ENCODE measurements around the gene ITK.

The ITK gene

DNA sequence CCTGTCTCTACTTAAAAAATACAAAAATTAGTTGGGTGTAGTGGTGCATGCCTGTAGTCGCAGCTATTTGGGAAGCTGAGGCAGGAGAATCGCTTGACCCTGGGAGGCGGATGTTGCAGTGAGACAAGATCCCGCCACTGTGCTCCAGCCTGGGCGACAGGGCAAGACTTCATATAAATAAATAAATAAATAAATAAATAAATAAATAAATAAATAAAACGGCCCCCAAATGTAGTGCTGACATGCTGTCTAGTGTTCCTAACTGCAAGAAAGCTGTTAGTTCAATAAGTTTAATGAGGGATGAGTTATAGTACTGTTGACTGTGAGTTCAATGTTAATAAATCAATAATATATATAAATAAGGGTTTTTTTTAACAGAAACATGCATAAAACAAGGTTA, 77.8 kb downstream of the ITK start:
- TF ChIP-seq, protein P1, sequence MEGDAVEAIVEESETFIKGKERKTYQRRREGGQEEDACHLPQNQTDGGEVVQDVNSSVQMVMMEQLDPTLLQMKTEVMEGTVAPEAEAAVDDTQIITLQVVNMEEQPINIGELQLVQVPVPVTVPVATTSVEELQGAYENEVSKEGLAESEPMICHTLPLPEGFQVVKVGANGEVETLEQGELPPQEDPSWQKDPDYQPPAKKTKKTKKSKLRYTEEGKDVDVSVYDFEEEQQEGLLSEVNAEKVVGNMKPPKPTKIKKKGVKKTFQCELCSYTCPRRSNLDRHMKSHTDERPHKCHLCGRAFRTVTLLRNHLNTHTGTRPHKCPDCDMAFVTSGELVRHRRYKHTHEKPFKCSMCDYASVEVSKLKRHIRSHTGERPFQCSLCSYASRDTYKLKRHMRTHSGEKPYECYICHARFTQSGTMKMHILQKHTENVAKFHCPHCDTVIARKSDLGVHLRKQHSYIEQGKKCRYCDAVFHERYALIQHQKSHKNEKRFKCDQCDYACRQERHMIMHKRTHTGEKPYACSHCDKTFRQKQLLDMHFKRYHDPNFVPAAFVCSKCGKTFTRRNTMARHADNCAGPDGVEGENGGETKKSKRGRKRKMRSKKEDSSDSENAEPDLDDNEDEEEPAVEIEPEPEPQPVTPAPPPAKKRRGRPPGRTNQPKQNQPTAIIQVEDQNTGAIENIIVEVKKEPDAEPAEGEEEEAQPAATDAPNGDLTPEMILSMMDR (conservative IDR thresholded peaks at IDR 0.05): no peak
- no peak overlapping the region for H3K27ac ChIP-seq

- TF ChIP-seq, protein P1 (conservative IDR thresholded peaks at IDR 0.05): no peak
- H3K27ac ChIP-seq: no peak overlapping the region
Observed at GRCh38 chr5:157259699-157260098, 79.1 kb downstream of the ITK start.

DNA sequence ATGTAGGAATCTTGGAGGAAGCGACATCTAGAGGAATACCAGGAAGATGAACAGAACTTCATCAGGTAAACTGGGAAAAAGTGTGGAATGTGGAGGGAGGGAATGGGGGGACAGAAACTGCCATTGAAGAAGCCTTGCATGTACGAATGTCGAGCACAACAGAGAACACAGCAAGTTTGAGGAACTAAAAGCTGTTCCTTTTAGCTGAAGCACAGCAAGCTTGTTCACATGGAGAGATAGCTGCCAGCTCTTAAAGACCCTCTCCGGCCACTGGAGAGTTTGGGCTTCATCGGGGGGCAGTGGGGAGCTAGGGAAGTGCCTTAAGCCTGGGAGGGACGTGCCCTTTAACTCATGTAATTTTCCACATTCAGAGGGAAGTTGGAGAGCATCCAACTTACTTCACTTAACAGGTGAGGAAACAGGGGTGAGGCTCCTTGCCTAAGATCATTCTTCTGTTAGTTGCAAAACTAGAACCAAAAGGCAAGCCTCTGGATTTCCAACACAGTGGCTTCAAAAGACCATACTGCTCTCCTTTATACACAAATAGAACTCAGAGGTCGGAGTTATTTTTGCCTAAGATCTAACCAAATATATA, 83.0 kb downstream of the ITK start:
- TF ChIP-seq, protein P1 (conservative IDR thresholded peaks at IDR 0.05): no peak
- no peak overlapping the region for H3K27ac ChIP-seq

DNA sequence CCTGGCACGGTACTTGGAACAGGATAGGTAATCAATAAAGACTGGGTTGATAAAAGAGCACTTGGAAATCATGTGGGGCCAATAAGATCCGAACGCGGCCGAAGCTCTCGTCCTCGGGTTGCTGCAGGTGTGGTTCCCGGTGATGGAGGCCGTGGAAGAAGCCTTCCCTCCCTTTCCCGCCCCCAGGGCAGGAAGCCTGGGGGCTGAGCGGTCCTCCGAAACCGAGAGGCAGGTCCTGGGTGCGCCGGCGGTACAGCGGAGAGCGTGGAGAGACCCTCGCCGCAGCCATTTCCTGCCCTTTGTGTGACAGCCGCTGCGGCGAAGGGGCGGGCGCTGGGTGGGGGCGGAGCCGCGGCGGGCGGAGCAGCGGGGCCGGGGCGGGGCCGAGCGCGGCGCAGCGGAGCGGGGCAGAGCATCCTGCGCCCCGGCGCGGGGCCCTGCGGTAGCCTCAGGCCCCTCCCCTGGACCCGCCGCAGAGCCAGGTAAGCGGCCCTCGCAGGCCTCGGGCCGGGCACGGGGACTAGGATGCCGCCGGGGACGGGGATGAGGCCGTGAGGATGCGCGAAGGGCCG, 85.2 kb downstream of the ITK start, which contains the start of gene CYFIP2:
Gene CYFIP2 (plus strand): TSS at position 410 of the 572 bp plus-strand sequence. CDS start 19,239 bp downstream, outside the sequence.
- peak within 1 kb of the TSS; percentile 88 for H3K27ac ChIP-seq
- TF ChIP-seq, protein P1 (conservative IDR thresholded peaks at IDR 0.05): no peak

- H3K27ac ChIP-seq: peak overlapping the region; percentile 88
- TF ChIP-seq, protein P1 (conservative IDR thresholded peaks at IDR 0.05): peak; percentile 28; the same call in 1 of the 2 replicates
Observed at GRCh38 chr5:157266286-157267007, 85.8 kb downstream of the ITK start.

DNA sequence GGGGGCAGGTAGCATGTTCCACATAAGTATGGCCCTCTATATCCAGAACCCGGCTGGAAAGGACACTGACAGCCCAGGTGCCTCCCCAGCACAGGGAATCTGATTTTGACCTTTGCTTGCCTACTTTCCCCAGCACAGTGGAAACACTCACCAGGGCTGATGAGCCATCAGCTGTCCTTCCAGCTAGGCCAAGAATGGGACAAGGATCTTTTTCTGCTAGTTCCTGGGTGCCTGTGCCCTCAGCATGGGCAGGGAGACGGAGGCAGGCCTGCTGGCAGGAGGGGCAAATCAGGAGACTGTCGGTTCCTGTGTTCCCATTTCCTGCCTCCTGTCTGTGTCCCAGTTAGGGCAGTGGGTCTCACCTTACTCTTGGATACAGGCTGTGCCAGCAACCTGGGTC, 86.4 kb downstream of the ITK start:
- TF ChIP-seq, protein P1 (conservative IDR thresholded peaks at IDR 0.05): no peak
- peak overlapping the region; percentile 88 for H3K27ac ChIP-seq

DNA sequence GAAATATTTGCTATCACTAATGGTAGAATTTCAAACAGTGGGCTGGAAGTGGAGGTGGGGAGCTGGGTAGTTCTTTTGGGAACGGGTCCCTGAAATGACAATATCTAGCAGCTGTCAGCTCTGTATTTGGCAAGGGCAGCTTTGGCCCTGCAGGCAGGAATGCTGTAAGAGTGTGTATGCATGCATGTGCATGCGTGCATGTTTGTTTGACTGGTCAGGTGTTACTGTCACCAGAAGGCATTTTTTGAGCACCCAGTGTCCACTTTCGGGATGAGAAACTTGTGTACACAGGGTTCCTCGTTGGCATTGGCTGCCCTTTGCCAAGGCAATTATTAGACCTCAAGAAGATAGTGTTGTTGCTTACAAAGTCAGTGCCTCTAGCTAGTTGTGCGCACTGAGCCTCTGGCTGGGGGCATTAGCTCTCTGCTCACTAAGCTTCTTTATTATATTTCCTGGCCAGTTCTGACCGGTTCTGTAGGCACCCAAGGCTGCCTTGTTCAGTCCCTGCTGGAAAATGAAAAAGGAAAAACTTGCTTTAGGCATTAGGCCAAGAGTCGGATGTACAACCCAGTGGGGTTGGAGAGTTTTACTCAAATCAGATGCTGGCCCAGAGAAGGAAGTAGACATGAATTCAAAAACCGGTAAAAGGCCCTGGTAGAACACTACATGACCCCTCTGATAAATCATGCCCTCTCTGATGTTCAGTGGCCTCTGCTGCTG, 87.3 kb downstream of the ITK start:
- TF ChIP-seq, protein P1 (conservative IDR thresholded peaks at IDR 0.05): no peak
- peak overlapping the region; percentile 88 for H3K27ac ChIP-seq

Measured in VCaP (cell line).